ENCODE data around the gene HEG1. TPM values are rescaled to one million over a fixed set of nuclear protein-coding genes. Genes with fewer than 3 reads are reported as not detected.
"Not testable (repeated sequence)": the region's sequence is repeated elsewhere in the genome, so short reads cannot be mapped to it uniquely, and the experiment has no call there.

HEG1 gene
- total and polyA plus RNA-seq, 11 donors: 23.7 to 211 (median 111) TPM

DNA sequence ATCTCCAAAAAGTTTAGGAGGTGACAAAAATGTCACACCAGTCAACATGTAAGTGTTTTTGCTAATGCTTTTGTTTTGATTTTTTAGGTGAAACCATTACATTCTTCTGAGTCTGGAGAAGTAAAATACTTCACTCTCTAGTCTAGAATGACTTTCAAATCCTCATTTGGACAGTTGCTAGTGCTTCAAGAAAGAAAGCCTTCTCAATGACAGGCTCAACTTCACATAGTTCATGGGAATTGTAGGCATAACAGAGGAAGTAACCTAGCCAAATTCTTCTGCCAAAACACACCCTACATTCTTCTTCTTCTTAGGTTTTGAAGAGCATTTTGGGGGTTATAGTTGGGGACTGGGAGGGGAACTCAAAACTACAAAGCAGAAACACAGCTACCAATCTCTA, 29.4 kb upstream of the HEG1 start:
- DNase-seq (no peak), ATAC-seq (no peak)
- intact Hi-C loops (cut with DNase I): no loop called here
- peaks cover 0 to 7% (median 0%) of the 10 kb centered on the region in 12 donors for H3K4me1 ChIP-seq
- H3K36me3 ChIP-seq: no peaks in the 10 kb centered on the region
- H3K27me3 ChIP-seq: no peaks in the 10 kb centered on the region
- H3K4me3 ChIP-seq: no peak overlapping the region
- no peak for TF ChIP-seq CTCF (IDR thresholded peaks at IDR 0.05)
- no peak for TF ChIP-seq POLR2A (IDR thresholded peaks at IDR 0.05)
- H3K27ac ChIP-seq: no peak overlapping the region
- peaks cover 0 to 3% (median 0%) of the 10 kb centered on the region in 12 donors for H3K9me3 ChIP-seq

DNA sequence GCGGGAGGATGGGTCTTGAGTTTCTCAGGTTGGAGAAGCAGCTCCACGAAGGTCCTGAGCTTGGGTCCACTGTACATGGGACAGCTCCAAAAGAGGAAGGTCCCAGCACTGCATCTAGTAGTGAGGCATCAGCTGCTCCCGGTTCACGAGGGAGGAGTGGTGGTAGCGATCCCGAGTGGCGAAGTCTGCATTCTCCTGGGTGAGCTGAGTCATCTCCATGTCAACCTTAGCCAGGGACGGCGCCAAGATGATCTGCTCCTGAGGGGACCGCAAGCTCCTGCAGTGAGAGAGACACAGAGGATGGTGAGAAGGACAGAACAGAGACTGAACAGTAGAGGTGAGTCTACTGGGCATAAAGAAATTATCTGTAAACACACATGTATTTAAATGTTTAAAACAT, 28.0 kb upstream of the HEG1 start:
- 78 to 87% (median 85%) methylated on average over 10 of the region's 10 CpGs for WGBS, 4 donors
- Histone ChIP-seq H3K36me3 (no peaks in the 10 kb centered on the region), H3K27me3 (no peaks in the 10 kb centered on the region), H3K4me3 (no peak overlapping the region), H3K4me1 (peaks cover 0 to 13% (median 0%) of the 10 kb centered on the region in 12 donors), H3K9me3 (no peaks in the 10 kb centered on the region), H3K27ac (no peak overlapping the region)
- intact Hi-C loops (cut with DNase I): no loop called here
- DNase-seq: no peak
- ATAC-seq: no peak
- TF ChIP-seq POLR2A (IDR thresholded peaks at IDR 0.05): no peak
- TF ChIP-seq CTCF (IDR thresholded peaks at IDR 0.05): no peak

GRCh38 chr3:125082339-125082738, 26.5 kb upstream of the HEG1 start:
- DNase-seq; H3K36me3 ChIP-seq; ATAC-seq; H3K27ac ChIP-seq; H3K9me3 ChIP-seq; intact Hi-C loops (cut with DNase I); H3K4me1 ChIP-seq; H3K4me3 ChIP-seq; H3K27me3 ChIP-seq: not testable (repeated sequence)
- WGBS, 4 donors: 78 to 88% (median 81%) methylated on average over 4 of the region's 4 CpGs

- no peaks in the 10 kb centered on the region for H3K9me3 ChIP-seq
- H3K27me3 ChIP-seq: no peaks in the 10 kb centered on the region
- ATAC-seq: no peak
- DNase-seq: no peak
- H3K4me3 ChIP-seq: no peak overlapping the region
- no peak for TF ChIP-seq POLR2A (IDR thresholded peaks at IDR 0.05)
- TF ChIP-seq CTCF (IDR thresholded peaks at IDR 0.05): no peak
- peaks cover 0 to 6% (median 0%) of the 10 kb centered on the region in 12 donors for H3K4me1 ChIP-seq
- H3K36me3 ChIP-seq: no peaks in the 10 kb centered on the region
- intact Hi-C loops (cut with DNase I): no loop called here
- no peak overlapping the region for H3K27ac ChIP-seq
- WGBS, 4 donors: 97 to 100% (median 100%) methylated on average over 1 of the region's 1 CpG
Measured at GRCh38 chr3:125080077-125080476, 24.3 kb upstream of the HEG1 start.

GRCh38 chr3:125079675-125080045, 23.9 kb upstream of the HEG1 start:
- intact Hi-C loops (cut with DNase I): no loop called here
- ATAC-seq: no peak
- Histone ChIP-seq H3K4me3 (no peak overlapping the region), H3K9me3 (no peaks in the 10 kb centered on the region), H3K4me1 (peaks cover 0 to 6% (median 0%) of the 10 kb centered on the region in 12 donors), H3K36me3 (no peaks in the 10 kb centered on the region), H3K27ac (no peak overlapping the region), H3K27me3 (no peaks in the 10 kb centered on the region)
- 45 to 70% (median 60%) methylated on average over 1 of the region's 1 CpG for WGBS, 4 donors
- no peak for DNase-seq
- TF ChIP-seq CTCF (IDR thresholded peaks at IDR 0.05): no peak
- no peak for TF ChIP-seq POLR2A (IDR thresholded peaks at IDR 0.05)

Measured in heart left ventricle (tissue), 16 donors.